C4-2B (cell line): ENCODE measurements around the gene MORN1.

Source experiments
- CTCF ChIP-seq: fragments of 450-650 bp; conservative IDR thresholded peaks from 2 replicates; pipeline ENCODE4 v1.5.1; 2017; ENCODE audit warnings: mild to moderate bottlenecking
- ZFX ChIP-seq: fragments of 450-650 bp; IDR thresholded peaks from 2 replicates; pipeline ENCODE4 v1.6.1; 2017

- no peak for TF ChIP-seq CTCF
- no peak for TF ChIP-seq ZFX
Measured at GRCh38 chr1:2352897-2353550, 38.3 kb downstream of the MORN1 start.
